HG02852 (cell line): ENCODE data around the gene MMS22L.

Experiments
- ATAC-seq: cut with Tn5 transposase; IDR thresholded peaks from one replicate; pipeline ENCODE4 v1.9.1; 2021; ENCODE audit warnings: mild to moderate bottlenecking, moderate library complexity; ENCODE audit not compliant: unreplicated experiment

Gene MMS22L

DNA sequence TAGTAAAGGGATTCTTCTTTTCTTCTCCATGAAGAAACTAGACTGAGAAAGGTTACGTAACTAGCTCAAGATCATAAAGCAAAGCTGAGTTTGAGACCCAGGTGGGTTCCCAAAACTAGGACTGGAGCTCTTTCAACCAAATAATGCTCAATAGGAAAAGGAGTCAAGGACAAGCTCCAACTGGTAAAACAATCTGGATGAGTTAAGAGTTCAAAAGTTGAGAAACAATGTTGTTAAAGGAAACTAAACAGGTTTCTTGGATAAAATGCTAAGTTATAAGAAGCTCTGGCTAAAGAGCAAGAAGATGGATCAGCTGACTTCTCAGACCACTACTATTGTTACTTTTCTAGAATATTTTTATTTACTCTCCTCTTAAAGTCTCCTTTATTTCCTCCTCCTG, 137.3 kb downstream of the MMS22L start:
- no peak for ATAC-seq

DNA sequence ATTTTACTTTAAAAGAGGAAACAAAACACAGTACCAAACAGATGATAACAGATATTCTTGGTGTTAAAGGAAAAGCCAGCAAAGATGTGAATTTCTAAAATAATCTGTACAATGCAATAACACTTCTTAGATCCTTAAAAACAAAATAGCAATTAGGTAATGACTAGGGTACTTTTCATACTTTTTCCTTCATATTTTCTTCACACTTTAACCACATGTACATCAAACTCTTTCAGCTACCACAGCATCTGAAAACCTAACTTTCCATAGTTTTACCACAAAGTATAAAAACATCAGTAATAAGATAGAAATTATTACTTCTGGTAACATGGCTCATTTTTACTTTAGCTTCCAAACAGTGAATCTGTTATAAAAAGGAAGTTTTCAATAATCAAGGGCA, 141.3 kb downstream of the MMS22L start:
- no peak for ATAC-seq

DNA sequence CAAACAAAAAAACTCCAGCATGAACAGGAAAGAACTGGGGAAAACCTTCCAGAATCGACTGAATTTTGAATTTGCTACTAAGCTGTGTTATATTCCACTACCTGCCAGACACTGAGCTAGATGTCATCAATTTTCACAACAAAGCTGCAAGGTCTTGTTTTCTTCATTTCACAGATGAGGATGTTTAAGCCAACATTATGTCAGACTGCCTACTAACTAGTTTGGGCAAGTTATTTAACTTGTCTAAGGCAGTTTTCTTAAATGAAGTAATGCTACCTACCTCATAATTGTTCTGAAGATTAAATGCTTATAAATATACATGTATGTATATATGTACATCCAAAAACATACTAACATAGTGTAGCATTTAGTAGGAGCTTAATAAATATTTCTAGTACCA, 144.4 kb downstream of the MMS22L start:
- ATAC-seq: no peak

DNA sequence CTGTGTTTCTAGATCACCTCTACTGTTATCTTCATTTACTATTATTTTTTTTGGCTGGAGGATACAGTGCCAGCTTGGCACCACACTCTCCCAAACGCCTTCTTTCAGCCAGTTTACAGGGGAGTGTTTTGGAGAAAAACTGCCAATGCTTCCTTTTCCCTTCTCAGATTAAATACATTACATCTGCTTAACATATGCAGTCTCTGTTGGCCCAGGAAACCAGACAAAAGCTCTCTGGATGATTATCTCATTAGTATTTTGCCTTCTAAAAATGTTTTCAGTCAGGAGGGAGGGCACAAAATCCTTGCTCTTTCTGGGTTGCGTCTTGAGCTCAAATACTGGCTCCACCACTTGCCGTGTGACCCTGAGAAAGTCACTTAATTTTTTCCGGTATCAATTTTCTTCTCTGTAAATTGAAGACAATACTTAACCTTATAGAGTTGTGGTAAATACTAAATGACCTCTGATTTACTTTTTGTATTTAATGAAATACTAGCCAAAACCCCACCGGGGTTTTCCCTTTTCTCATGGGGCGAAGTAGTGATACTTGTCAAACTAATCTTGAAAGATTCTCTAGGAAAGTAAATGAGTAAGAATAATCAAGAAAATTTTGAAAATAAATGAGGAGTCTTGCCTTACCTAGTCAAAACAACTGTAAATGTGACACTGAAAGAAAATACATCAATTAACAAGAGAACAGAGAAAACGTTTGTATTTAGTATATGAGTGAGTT, 146.2 kb downstream of the MMS22L start:
- ATAC-seq: peak; percentile 59

DNA sequence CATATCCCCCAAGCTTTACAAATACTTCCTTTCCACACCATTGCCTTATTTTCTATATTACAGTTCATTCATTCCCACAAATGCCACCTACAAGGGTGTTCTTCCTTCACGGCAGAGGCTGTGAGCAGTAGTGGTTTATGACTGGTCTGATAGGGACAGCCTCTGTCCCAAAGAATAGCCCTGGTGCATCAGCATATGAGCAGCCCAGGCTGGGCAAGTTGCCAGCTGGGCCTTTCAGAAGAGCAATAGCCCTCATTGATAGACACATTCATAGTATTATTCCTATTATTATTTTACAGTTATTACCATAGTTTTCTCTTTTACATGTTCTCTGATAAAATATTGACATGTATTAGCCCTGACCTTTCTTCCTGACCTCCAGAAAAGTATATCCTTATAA, 149.9 kb downstream of the MMS22L start:
- ATAC-seq: no peak

DNA sequence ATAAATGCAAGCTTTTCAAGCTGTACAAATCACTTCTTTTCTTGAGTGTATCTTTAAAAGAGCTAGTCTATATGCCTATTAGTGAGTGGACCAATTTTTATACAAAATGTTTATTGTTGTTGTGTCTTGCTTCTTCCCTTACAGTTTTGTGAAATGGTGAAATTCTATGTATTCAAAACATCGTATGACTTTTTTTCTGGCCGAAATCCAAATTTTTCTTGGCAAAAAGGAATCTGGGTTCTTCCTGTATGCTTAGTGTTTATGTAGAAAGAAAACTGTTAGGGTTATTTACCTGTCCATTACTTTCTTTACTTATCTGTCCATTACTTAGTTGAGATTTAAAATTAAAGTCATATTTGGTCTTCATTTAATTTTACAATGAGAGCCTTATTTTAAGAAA, 153.9 kb downstream of the MMS22L start:
- no peak for ATAC-seq

DNA sequence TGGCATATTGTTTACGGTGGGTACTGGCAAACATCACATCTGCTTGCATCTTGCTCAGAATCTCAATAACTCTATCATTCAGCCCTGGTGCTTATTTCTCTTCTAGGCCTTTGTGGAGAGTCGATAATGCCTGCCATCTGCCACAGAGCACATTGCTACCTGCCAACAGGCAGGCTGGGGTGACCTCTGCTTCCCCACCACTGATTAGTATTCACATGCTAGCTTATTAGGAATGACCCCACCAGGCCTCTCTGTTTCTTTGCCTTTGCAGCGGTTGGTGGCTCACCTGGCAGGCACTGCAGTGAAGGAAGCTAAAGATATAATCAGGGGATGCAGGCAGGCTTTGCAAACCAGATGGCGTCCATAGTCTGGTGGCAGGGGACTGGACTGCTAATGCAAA, 154.5 kb downstream of the MMS22L start:
- no peak for ATAC-seq

DNA sequence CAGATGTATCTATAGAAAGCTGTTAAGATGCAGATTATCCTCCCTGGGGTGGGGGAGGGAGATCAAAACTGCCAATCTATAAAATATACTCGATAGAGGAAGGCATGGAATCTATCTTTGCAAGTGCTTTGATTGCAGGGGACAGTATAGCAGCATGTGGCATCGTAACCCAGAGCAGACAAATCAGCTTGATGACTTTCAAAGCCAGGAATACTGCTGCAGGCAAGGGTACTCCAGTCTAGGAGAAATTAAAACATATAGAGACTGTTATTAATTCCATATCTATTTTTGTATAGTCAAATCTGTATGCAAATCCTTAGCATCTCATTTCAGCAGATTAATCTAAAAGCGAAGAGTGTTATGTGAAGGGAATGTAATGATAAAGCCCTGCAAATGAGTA, 159.4 kb downstream of the MMS22L start:
- ATAC-seq: no peak

DNA sequence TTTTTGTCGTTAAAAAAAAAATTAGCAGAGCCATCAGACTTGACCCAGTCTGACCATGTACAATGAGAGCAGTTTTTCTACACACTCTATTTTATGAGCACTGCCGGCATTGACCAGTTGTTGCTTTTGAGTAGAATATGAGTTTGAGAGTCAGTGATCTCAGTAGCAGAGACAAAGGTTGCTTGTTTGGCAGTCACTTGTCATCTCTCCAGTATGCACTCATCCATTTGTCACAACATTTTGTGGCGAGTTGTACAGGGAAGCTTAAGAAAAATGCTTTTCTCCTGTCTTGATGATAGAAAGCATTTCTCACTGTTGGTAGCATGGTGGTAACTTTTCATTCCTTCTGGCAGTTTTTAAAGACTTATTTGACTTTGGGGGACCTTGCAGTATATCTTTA, 159.9 kb downstream of the MMS22L start:
- no peak for ATAC-seq

DNA sequence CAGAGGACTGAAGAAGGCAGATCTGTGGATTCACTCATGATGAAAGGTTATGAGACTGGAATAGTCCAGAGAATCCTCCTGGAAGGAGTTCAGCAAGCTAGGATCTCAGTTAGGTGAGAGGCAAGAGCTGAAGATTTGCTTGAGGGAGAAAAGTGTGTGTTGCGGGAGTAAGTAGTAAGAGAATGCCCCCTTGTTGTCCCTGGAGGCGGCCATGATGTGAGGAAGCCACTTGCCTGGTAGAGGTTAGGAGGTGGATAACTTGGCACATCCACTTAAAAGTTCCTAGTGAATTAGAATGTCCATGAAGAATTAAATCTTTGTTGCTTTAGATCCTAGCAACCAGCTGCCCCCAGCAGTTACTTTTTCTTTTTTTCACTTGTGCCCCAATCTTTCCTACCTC, 162.5 kb downstream of the MMS22L start:
- ATAC-seq: no peak

DNA sequence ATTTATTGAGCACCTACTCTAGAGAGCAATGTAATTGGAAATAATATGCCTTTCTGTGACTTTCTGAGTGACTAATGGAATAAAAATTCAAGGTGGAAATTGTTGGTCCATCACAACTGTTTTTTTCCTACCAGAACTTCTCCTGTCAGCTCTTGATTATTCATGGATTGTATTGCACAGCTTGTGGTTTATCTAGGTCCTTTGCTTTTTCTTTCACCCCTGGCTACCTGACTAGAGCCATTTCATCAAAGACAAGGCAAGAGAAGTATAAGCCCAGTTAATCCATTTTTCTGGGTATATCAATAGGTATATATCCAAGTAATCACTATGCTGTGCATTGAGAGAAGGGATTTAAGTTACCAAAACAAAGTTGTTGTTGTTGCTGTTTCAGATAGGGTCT, 168.4 kb downstream of the MMS22L start:
- no peak for ATAC-seq

DNA sequence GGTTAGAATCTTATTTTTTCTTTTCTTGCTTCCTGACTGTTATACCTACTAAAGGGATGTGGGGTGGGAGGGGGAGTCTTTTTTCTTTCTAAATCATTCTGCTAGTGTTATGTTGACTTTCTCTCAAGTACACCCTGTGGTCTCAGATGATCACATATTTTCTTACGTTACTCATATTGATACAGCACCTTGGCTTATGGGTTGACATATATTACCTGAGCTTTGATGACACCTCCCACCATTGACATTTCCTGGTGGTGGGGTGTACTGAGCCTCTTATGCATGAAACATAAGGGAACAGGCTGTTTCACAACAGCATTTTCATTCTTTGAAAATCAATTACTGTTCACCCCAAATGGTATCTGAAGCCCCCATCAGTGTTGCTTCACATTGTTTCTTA, 169.8 kb downstream of the MMS22L start:
- no peak for ATAC-seq

DNA sequence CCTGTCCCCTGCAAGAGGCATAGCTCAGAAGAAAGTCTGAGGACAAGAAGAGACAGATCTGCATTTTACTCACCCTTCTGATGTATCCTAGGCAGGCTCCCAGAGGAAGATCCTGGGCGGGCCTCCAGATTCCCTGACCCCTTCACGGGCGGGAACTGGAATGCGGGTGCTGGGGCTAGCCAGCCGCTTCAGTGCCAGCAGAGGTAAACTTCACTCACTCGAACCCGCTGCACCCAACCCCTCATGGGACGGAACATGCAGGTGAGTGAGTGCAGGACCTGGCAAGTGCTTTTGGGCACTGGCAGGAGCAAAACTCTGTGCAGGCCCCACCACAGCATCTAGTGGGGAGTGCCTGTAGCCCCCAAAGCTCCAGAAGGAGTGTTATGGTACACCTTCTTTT, 171.8 kb downstream of the MMS22L start:
- no peak for ATAC-seq

DNA sequence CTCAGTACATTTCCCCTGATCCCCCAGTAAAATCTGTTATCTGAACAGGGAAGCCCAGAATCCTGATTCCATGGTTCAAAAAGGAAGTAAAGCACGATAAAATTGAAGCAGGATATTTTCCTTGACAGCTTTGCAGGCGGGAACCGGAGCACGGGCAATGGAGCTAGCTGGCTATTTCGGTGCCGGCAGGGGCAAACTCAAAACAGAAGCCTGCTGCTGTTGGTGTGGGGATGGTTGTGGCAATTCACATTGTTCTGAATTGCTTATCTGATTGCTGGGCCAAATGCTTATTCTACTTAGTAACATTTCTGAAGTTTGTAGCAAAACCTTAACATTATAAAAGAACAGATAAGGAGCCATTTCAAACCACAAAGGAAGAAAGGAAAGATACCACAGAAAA, 172.4 kb downstream of the MMS22L start:
- no peak for ATAC-seq

DNA sequence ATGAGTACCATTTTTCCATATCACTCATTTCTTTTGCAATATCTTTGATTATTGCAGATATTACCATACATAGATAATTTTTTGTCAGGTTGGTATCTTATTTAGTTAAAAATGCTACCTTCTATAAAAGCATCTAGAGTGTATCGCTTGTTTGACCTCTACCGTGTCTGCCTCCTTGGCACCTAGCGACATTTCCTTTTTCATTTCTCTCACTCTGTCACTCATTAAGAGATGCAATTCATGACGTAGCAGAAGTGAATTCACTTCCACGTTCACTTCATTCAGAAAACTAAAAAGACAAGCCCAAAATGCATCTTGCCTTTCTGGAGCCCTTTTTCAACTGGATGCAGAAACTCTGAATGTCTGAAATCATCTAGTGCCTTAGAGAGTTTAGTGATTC, 172.9 kb downstream of the MMS22L start:
- no peak for ATAC-seq

DNA sequence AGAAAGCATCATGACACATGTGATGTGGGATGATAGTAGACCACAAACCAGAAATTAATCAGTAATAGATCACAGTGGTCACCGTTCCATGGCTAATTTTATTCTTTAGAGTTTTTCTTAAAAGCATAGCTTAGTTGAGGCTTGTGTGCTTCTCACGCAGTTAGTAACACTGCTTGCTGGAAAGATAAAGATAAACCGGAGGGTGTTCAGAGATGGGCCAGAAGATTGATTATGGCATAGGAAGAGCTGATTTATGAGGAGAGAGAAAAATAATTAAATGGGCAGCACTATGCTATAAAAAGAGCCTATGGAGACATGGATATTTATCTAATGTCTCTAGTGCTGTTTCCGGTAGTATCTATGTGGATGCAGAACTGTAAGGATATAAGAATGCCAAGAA, 173.6 kb downstream of the MMS22L start:
- no peak for ATAC-seq

DNA sequence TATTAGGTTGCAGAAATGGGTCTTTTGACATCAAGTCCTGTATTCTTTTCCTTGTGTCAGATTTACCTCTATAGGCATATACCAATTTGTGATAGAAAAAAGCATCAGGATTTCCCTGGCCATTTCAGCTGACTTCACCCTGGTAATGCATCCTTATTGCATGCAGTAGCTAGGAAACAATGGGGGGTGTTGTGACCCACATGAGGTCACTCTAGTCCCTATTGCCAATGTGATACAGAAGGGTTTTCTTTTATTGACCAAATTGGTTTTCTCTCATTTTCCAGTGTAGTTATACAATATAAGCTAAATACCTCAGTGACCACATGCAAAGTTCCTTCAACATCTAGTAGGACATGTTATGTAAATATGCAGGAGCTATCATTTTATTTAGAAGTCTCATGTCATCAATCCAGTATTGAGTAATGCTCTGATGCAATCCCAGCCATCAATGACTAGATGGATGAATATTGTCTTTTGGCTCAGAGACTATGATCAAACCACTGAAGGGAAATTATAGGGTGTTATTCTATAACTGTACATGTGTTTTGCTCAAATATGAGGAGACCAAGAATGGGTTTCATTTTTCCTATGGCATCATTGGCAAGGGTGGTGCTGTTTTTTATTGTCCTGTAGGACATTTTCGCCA, 180.7 kb downstream of the MMS22L start:
- ATAC-seq: no peak

DNA sequence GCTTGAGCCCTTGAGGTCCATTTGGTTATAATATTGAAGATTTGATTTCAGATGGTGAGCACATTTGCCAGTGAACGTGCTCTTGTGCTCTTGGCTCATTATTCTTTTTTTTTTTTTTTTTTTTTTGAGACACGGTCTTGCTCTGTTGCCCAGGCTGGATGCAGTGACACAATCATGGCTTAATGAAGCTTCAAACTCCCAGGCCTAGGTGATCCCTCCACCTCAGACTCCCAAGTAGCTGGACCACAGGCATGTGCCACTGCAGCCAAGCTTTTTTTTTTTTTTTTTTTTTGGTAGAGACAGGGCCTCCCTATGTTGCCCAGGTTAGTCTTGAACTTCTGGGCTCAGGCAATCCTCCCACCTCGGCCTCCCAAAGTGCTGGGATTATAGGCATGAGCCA, 182.3 kb downstream of the MMS22L start:
- ATAC-seq: no peak

DNA sequence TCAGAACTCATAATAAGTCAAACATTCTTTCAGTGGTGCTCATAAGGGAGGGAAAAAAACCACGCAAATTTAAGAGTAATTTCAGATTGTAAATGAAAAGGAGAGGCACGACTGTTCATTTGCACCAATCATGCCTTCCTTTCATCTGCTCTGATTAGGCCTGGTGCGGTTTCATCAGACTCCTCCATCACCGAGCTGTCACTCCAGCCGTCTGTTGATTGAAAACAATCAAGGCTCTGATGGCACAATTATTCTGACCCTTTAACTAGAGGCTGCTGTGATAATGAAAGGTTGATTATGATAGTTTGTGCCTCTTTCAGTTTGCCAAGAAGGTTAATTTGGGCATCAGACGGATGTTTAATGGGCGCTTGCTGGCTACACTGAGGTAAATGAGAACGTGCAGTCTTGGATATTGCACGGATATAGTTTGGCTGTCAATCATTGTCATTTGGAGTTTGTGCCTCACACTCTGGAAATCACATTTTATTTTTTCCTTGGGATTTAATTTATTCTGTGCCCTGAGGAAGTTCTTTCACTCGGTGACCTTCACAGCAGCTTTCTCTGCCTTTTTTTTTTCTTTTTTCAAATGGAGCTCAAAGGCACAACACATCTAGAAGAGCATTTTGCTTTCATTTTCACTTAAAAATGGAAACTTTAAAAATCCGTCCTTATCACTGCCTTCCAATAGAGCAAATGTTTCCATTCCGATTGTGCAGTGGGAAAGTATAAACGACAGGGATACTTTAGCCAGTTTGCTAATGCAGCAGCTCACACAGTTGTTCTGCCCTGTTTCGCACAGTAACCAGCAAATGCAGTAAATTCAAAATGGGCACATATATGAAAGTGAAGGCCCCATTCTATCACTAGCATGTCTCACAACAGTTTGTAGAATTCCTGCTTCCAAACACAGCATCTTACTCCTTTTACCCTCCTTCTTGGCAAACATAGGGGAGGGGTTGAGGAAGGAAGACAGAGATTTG, 185.7 kb downstream of the MMS22L start:
- ATAC-seq: no peak

DNA sequence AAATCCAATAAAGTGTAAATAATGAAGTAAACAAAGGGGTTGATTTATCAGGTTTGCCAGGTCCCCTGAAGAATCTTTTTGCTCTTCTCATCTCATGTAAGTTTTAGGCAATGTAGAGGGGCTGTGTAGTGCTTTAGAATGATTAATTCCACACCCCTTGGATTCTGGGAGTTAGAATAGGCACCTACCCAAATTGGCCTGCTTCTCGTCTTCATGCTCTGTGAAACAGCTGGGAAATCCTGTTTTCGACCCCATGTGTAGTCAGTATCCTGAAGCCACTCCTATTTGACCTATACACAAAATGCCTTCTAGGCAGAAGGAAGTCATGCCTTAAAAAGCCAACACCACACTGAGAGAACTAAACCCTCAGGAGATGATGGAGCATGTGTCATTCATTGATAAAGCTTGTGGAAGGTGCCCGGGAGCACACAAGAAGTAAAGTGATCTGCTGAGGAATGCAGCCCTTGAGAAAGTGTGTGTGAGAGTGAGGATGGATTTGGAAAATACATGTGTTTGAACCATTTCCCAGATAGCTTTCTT, 187.6 kb downstream of the MMS22L start:
- ATAC-seq: no peak

DNA sequence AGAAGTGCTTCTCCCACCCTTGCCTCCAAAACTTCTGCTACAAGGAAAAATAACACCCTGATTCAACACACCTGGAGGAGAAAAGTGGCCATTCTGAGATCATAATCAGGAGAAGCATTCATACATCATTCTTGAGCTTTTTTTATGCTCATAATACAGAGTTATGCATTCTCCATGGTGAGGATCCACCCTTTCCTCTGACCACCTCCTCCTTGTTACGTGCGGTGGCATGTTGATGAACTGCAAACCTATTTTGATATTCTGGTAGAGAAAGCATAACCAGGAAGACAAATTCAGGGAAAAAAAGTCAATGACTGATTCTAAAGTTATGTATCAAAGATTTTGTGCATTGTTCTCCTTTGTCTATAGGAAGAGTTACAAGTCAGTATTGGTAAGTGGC, 188.6 kb downstream of the MMS22L start:
- no peak for ATAC-seq
